CD14-positive monocyte (primary cell): ENCODE measurements around the gene OR2V2. TPM values are rescaled to one million over a fixed set of nuclear protein-coding genes. Genes with fewer than 3 reads are reported as not detected.
A peak's percentile ranks its signal among the peaks of the same experiment; 100 is the strongest.

ENCODE experiments used
- DNase-seq, 3 donors: peaks; one replicate each; pipeline ENCODE4 v3.0.0-alpha.2; 2011 to 2022
- H2AFZ ChIP-seq: 2 replicates; pipeline ENCODE4 v1.6.0; 2012; ENCODE audit warnings: mild to moderate bottlenecking, low read depth, low read length, inconsistent platforms; ENCODE audit not compliant: insufficient read depth, poor library complexity, severe bottlenecking
- H3K27ac ChIP-seq, 2 donors: 1 replicate in 1 of 2; 2 replicates in 1 of 2; pipeline ENCODE4 v1.5.1; 2012 to 2013; ENCODE audit warnings: low read length in 2 of 2, control low read depth in 1 of 2, inconsistent platforms in 1 of 2, low read depth in 1 of 2, mild to moderate bottlenecking in 1 of 2
- H3K27me3 ChIP-seq, 2 donors: one replicate each; pipeline versions ENCODE4 v1.6.0 to v1.6.1; 2011 to 2013; ENCODE audit warnings: low read length in 2 of 2; ENCODE audit not compliant: control insufficient read depth in 2 of 2, insufficient read depth in 2 of 2
- H3K36me3 ChIP-seq, 2 donors: replicated peaks in 1 of 2; 1 replicate in 1 of 2; 2 replicates in 1 of 2; pipeline versions ENCODE4 v1.5.1 to v1.6.1; 2012 to 2013; ENCODE audit warnings: low read length in 2 of 2, control low read depth in 1 of 2, inconsistent platforms in 1 of 2, mild to moderate bottlenecking in 1 of 2; ENCODE audit not compliant: insufficient read depth in 2 of 2, control insufficient read depth in 1 of 2
- H3K4me1 ChIP-seq, 2 donors: 1 replicate in 1 of 2; 2 replicates in 1 of 2; pipeline versions ENCODE4 v1.5.1 to v1.6.1; 2012 to 2013; ENCODE audit warnings: low read length in 2 of 2, control low read depth in 1 of 2, inconsistent platforms in 1 of 2, mild to moderate bottlenecking in 1 of 2, moderate library complexity in 1 of 2; ENCODE audit not compliant: insufficient read depth in 2 of 2, control insufficient read depth in 1 of 2
- H3K4me2 ChIP-seq: replicated peaks from 2 replicates; pipeline ENCODE3; 2012; ENCODE audit warnings: low read length, moderate library complexity, mild to moderate bottlenecking; ENCODE audit not compliant: poor library complexity, severe bottlenecking; ENCODE audit errors: extremely low read depth
- H3K4me3 ChIP-seq, 3 experiments: fragments of 200-600 bp in 1 of 3; sonication (generic) in 1 of 3; replicated peaks in 1 of 3; 1 replicate in 2 of 3; 2 replicates in 1 of 3; pipeline ENCODE4 v1.5.1; 2011 to 2013; ENCODE audit warnings: low read length in 3 of 3, mild to moderate bottlenecking in 3 of 3, control low read depth in 2 of 3, low read depth in 2 of 3, inconsistent platforms in 1 of 3, moderate library complexity in 1 of 3
- H3K79me2 ChIP-seq: 2 replicates; pipeline ENCODE4 v1.6.0; 2012; ENCODE audit warnings: mild to moderate bottlenecking, control low read depth, inconsistent platforms, low read length, moderate library complexity; ENCODE audit not compliant: insufficient read depth
- H3K9ac ChIP-seq: 2 replicates; pipeline ENCODE4 v1.6.0; 2017; ENCODE audit warnings: low read length, mild to moderate bottlenecking; ENCODE audit not compliant: insufficient read depth, poor library complexity, severe bottlenecking
- H3K9me3 ChIP-seq, 2 donors: replicated peaks in 1 of 2; 1 replicate in 1 of 2; 2 replicates in 1 of 2; pipeline versions ENCODE4 v1.5.1 to v1.6.1; 2012 to 2013; ENCODE audit warnings: low read length in 2 of 2, control low read depth in 1 of 2; ENCODE audit not compliant: control insufficient read depth in 1 of 2, insufficient read depth in 1 of 2
- H4K20me1 ChIP-seq: 2 replicates; pipeline ENCODE4 v1.6.0; 2012; ENCODE audit warnings: mild to moderate bottlenecking, low read length, control low read depth, moderate library complexity; ENCODE audit not compliant: insufficient read depth
- H3K27ac Mint-ChIP-seq, 7 donors: one replicate each; pipeline ENCODE4 v1.8.0; 2020; ENCODE audit warnings: mild to moderate bottlenecking in 7 of 7, mixed read lengths in 7 of 7, moderate library complexity in 6 of 7, inconsistent platforms in 2 of 7
- H3K27me3 Mint-ChIP-seq, 3 donors: one replicate each; pipeline ENCODE4 v1.8.0; 2021 to 2022; ENCODE audit warnings: low read depth in 3 of 3, mild to moderate bottlenecking in 3 of 3, mixed read lengths in 3 of 3, moderate library complexity in 3 of 3, inconsistent platforms in 1 of 3
- H3K36me3 Mint-ChIP-seq, 2 donors: one replicate each; pipeline ENCODE4 v1.8.0; 2020; ENCODE audit warnings: mixed read lengths in 2 of 2, inconsistent platforms in 1 of 2, mild to moderate bottlenecking in 1 of 2
- H3K4me1 Mint-ChIP-seq: one replicate; pipeline ENCODE4 v1.8.0; 2020; ENCODE audit warnings: mild to moderate bottlenecking, mixed read lengths
- H3K4me3 Mint-ChIP-seq, 2 donors: one replicate each; pipeline ENCODE4 v1.8.0; 2020; ENCODE audit warnings: mild to moderate bottlenecking in 2 of 2, mixed read lengths in 2 of 2, moderate library complexity in 1 of 2
- H3K9me3 Mint-ChIP-seq, 7 donors: one replicate each; pipeline ENCODE4 v1.8.0; 2020 to 2022; ENCODE audit warnings: mixed read lengths in 7 of 7, mild to moderate bottlenecking in 6 of 7, moderate library complexity in 6 of 7, inconsistent platforms in 2 of 7
- CTCF ChIP-seq: fragments of 200-600 bp; IDR thresholded peaks from one replicate; pipeline ENCODE4 v1.8.0; 2022; ENCODE audit warnings: antibody characterized with exemption, mild to moderate bottlenecking
- WGBS: methylation state at CpG from one replicate; pipeline ENCODE4 v1.1.5; 2013; ENCODE audit warnings: missing lambda C conversion rate; ENCODE audit not compliant: insufficient coverage; 5-methylcytosine and 5-hydroxymethylcytosine counted together
- intact Hi-C, 2 donors: fragments of 100-400 bp; cut with micrococcal nuclease; formaldehyde crosslinking; loops; one replicate each; pipeline versions ENCODE4 v1.15.0 to v1.15.1; 2023
- polyA plus RNA-seq, 3 donors: library from polyadenylated mRNA; depleted of rRNA in 1 of 3; unstranded in 2 of 3; stranded (reverse) in 1 of 3; fragments of 300-500 nt in 2 of 3; fragments of >200 nt in 1 of 3; fragmentation: Illumina TruSeq in 2 of 3; gene quantifications; 1 replicate in 2 of 3; 2 replicates in 1 of 3; pipeline ENCODE4 v1.2.3, GENCODE V29; 2012 to 2021

Gene OR2V2
- polyA plus RNA-seq, 3 donors: not detected

GRCh38 chr5:181181650-181182565 lies 34.5 kb downstream of the OR2V2 start:
- Mint-ChIP-seq H3K36me3 (no peaks in the 10 kb centered on the region), H3K27ac (peak overlapping the region in 1 of 7 donors; percentile 13), H3K9me3 (peaks cover 0 to 3% (median 0%) of the 10 kb centered on the region in 7 donors), H3K27me3 (peaks cover 11 to 46% (median 43%) of the 10 kb centered on the region in 3 donors), H3K4me1 (peaks cover 22% of the 10 kb centered on the region), H3K4me3 (peak overlapping the region in 1 of 2 donors; percentile 51)
- Histone ChIP-seq H3K9ac (no peak overlapping the region), H2AFZ (no peak overlapping the region), H3K79me2 (no peaks in the 10 kb centered on the region), H3K4me1 (peaks cover 14 to 20% of the 10 kb centered on the region in 2 donors), H3K27me3 (peaks cover 0 to 23% of the 10 kb centered on the region in 2 donors), H3K9me3 (no peaks in the 10 kb centered on the region), H3K36me3 (no peaks in the 10 kb centered on the region), H4K20me1 (no peaks in the 10 kb centered on the region), H3K4me3 (no peak overlapping the region), H3K4me2 (no peak overlapping the region), H3K27ac (no peak overlapping the region)
- DNase-seq: peak; percentile 42 to 71 (median 64)
- intact Hi-C loops: no loop called here
- WGBS: 51% methylated on average over 17 of the region's 25 CpGs
- peak; percentile 76 for TF ChIP-seq CTCF

- no peaks in the 10 kb centered on the region for H3K36me3 Mint-ChIP-seq
- H3K4me1 ChIP-seq: peaks cover 17 to 22% of the 10 kb centered on the region in 2 donors
- H4K20me1 ChIP-seq: no peaks in the 10 kb centered on the region
- no peak overlapping the region for H3K9ac ChIP-seq
- H3K36me3 ChIP-seq: no peaks in the 10 kb centered on the region
- peak overlapping the region; percentile 69 to 71 for H3K4me3 Mint-ChIP-seq
- H3K27me3 Mint-ChIP-seq: peaks cover 13 to 42% (median 42%) of the 10 kb centered on the region in 3 donors
- H3K4me3 ChIP-seq: no peak overlapping the region
- no peak overlapping the region for H3K4me2 ChIP-seq
- no peaks in the 10 kb centered on the region for H3K79me2 ChIP-seq
- H3K27ac ChIP-seq: no peak overlapping the region
- H3K4me1 Mint-ChIP-seq: peaks cover 23% of the 10 kb centered on the region
- H3K9me3 Mint-ChIP-seq: peaks cover 0 to 3% (median 0%) of the 10 kb centered on the region in 7 donors
- peak overlapping the region in 1 of 7 donors; percentile 50 for H3K27ac Mint-ChIP-seq
- TF ChIP-seq CTCF: no peak
- intact Hi-C loops: no loop called here
- no peaks in the 10 kb centered on the region for H3K9me3 ChIP-seq
- no peak for DNase-seq
- no peak overlapping the region for H2AFZ ChIP-seq
- H3K27me3 ChIP-seq: peaks cover 0 to 22% of the 10 kb centered on the region in 2 donors
- WGBS: 88% methylated on average over 2 of the region's 12 CpGs
Observed at GRCh38 chr5:181182651-181183050, 35.3 kb downstream of the OR2V2 start.
